Activated CD4-positive, alpha-beta T cell treated with anti-CD3 and anti-CD28 coated beads, Interleukin-2, amount 50 U/mL, for 48 hours (primary cell): ENCODE results near the gene SHLD1.
"Not testable (repeated sequence)": the region's sequence is repeated elsewhere in the genome, so short reads cannot be mapped to it uniquely, and the experiment has no call there.

Source experiments
- DNase-seq, 2 experiments: peaks; one replicate each; pipeline ENCODE4 v3.0.0-alpha.2; 2020

Gene SHLD1, protein sequence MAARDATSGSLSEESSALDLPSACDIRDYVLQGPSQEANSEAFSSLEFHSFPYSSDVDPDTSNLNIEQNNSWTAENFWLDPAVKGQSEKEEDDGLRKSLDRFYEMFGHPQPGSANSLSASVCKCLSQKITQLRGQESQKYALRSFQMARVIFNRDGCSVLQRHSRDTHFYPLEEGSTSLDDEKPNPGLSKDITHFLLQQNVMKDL

DNA sequence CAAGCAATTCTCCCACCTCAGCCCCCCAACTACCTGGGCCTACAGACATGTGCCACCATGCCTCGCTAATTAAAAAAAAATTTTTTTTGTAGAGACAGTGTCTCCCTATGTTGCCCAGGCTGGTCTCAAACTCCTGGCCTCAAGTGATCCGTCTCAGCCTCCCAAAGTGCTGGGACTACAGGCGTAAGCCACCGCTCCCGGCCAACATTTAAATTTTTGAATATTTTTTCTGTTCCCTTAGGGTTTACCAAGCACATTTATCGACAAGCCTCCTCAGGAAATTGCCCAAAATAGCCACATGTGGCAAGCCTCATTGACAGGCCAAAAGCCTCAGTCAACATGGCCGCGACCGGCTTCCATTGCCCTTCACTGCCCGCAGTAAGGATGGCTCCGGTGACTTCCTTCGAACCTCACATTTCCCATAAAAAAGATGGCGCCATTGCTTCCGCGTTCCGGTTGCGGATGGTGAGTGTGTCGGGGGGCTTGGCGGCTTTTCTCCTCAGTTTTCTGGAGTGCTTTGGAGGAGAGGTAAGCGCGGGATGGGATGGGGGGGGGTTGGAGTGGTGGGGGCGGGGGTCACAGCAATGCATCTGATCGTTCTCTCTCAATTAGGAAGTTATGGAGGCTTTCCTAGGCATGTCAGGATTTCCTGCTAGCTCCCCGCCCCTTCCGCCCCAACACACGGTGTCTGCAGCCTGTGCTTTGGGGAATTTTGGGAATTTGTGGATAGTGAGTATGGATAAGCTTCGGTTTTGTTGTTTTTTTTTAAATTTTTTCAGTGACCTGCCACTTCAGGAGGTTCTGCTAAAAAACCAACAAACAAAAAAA, at the start of gene SHLD1:
TSS of gene SHLD1 (plus strand) at position 450 of the 828 bp plus-strand sequence. CDS start 22,465 bp downstream, outside the sequence.
- peak; percentile 81 to 85 for DNase-seq

DNA sequence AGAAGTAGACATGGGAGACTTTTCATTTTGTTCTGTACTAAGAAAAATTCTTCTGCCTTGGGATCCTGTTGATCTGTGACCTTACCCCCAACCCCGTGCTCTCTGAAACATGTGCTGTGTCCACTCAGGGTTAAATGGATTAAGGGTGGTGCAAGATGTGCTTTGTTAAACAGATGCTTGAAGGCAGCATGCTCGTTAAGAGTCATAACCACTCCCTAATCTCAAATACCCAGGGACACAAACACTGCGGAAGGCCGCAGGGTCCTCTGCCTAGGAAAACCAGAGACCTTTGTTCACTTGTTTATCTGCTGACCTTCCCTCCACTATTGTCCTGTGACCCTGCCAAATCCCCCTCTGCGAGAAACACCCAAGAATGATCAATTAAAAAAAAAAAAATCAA, 47.9 kb upstream of the SHLD1 start:
- not testable (repeated sequence) for DNase-seq

DNA sequence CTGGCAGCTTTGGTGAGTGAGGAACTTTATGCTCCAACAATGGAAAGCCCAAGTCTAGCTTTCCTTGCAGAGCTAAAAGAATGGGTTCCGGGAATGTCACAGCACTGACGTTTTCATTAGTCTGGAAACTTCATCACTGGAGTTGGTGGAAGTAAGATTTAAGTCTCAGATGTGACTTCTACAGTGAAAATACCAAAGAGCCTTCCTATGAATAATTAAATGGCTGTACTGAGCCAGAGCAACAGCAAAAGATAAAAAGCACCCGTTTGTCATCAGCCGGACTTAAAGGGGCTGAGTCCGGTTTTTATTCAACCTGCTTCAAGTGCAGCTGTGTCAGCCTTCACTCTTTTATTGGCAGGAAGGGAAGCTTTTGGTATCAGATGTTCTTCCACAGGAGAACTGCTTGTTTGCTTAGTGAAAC, 46.5 kb upstream of the SHLD1 start:
- no peak for DNase-seq

DNA sequence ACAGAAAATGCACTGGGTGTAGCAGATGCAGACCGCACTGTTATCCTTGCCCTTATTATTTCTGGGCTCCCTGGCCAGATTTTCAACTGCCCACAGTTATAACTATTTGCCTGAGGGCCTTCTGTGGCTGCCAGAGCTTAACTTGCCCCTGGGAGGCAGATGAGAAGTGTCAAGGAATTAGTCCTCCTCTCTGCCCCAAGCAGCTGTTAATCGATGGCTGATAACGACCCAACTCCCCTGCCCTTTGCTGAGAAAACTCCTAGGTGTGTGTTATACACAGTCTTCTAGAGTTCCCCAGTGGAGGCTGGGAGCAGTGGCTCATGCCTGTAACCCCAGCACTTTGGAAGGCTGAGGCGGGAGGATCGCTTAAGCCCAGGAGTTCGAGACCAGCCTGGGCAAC, 44.4 kb upstream of the SHLD1 start:
- DNase-seq = no peak

DNA sequence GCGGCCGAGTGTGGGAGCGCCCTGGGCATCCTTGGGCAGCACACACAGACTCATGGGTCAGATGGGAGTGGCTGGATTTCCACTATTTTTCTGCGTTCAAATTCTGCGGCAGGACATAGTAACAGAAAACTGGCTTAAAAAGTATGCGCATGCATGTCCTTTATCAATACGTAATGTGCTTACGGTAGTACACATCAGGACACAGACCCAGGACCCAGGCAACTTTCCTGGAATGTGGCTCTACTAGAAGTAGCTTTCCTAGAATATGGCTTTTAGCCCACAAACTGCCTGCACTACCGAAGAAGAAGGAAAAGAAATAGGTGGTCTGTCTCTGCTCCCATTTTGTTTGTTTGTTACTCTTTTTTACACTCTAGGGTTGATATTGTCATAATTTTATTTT, 43.4 kb upstream of the SHLD1 start:
- no peak for DNase-seq

DNA sequence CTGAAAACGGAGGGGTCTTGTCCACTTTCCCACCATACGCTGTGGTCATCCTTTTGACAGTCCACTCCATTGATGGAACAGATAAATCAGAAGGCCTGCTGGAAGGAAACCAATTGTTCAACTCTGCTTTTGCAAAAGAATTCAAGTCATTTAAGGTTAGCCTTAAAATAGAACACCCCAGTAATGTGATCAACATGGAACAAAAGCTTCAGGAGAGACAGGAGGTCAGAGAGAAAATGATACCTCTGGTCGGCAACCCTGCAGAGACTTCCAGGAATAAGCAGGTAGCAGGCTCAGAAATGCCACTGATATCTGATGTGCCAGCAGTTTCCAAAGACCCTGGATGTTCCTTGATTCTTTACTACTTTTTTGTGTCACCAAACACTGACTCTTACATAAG, 39.6 kb upstream of the SHLD1 start:
- DNase-seq = no peak

DNA sequence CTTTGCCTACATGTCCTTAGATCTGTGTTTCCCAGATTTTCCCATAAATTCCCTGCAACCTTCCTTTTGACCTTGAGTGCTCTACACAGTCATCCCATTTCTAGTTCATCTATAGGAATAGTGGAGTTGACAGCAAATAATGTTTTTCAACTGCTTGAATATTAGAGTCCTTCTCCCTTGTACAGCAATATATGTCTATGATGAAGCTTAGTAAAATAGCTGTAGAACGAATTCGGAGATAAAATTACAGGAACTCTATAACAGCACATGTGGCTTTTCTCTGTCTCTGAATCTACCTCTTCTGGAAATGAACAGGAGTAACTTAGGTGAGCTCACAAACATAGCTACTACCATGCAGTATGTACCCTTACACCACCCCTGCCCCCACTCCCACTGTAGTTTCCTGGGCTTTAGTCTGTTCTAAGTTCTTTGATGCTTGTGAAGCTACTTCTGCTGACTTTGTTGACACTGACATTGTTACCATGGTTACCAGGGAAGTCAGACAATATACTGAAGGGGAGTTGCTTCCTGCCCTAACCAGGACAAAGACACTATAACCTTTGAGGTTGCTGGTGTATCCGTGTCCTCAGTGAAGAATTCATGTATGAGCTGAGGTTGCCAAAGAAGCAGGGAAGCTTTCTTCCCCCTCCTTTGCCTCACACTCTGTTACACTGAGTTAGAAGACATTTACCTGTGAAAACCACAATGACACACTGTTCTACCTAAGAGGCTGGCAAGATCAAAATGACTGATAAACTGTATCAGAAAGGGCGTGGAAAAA, 35.8 kb upstream of the SHLD1 start:
- DNase-seq = peak; percentile 24 to 36

DNA sequence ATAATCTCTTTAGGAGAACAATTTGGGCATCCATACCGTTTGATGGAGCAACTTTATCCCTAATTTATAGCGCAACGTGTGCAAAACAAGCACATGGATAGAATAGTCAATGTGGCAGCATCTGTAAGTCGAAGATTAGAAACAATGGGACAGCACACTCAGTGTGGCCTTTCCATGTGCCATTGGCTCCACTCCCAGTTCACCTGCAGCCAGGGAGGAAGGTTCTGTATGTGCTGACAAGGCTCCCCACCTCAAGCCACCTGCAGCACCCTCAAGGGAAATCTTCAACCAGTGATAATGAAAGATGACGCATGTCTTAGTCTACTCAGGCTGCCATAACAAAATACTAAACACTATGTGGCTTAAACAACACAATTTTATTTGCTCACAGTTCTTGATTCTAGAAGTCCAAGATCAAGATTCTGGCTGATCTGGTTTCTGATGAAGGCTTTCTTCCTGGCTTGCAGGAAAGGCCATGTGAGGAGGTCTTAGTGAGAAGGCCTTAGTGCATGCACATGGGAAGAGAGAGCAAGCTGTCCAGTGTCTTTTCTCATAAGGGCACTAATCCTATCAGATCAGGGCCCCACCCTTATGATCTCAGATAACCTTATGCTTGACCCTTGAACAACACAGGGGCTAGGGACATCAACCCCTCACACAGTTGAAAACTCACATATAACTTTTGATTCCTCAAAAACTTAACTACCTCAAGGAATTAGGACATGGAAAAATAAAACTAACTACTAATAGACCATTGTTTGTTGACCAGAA, 34.9 kb upstream of the SHLD1 start:
- peak; percentile 11 to 16 for DNase-seq

DNA sequence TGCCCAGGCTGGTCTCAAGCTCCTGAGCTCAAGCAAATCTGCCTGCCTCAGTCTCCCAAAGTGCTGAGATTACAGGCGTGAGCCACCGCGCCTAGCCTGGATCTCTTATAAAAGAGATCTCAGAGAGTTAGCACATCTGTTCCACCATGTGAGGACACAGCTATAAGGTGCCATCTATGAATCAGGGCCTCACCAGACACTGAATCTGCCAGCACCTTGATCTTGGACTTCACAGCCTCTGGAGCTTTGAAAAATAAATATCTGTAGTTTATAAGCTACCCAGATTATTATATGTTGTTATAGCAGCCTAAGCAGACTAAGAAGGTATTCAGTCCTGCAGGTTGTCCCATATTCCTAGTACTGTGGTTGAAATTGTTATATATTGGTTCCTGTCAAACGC, 33.2 kb upstream of the SHLD1 start:
- no peak for DNase-seq

DNA sequence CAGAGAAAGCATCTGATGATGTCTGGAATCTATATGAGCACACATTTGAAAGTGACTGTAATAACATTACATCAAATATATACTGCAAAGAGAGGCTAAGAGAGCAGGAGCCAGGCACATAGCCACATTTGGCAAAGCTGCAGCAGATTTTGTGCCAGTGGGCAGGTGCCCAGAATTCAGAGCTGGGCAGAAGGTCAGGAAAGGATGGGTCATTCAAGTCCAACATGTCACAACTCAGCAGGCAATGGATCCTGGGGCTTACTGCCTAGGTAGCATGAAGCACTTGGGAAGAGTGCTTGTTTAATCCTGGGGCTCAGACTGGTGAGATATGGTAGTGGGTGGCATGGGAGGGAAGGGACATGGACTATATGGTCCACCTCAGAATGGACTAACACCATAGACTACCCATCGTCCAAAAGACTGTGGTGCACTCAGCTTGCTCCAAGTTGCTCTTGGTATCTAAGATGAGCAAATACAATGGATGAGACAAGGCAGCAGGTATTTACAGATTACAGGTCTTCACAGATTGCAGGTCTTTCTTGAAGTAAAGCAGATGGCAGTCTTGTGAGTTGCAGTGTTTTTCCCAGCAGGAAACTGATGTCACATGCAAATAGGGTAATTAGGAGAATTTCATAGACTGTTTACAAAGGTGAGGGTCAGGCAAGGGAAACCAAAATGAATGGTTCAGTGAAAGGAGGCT, 31.2 kb upstream of the SHLD1 start:
- no peak for DNase-seq

DNA sequence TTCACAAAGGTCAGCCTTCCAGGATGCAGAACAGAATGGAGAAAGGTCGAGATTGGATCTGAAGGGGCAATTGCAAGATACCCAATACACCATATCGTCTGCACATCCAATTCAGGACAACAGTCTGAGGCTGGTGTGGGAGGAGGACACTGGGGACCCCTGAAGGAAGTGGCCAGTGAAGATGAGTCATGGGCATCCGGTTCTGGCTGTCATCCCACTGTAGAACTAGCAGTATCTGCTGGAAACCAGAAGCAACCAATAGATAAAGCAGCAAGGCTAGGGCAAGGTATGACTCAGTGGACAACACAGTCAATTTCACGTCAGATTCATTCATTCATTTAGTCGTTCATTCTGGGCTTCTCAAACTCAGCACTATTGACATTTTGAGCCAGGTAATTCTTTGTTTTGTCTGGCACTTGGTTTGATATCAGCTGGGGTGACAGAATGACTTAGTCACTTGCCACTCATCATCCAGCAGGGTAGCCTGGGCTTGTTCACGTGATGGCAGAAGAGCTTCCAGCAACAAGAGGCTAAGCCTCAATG, 30.3 kb upstream of the SHLD1 start:
- no peak for DNase-seq

DNA sequence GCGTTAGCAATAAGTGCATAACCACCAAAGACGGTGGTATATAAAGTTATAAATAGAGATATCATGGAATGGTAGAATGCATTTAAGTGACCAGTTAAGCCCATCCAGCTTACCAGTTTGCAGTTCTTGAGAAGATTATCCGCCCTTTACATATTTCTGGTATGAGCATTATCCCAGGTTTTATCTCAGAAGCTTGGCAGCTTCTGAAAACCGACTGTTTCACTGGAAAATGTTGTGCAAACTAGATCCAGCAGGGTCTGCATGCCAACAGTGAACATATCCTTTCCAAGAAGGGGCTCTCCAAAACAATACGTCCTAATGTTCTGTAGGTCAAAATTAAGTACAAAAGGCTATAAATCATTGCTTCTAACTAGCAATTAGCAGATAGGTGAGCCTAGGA, 29.5 kb upstream of the SHLD1 start:
- DNase-seq = no peak

DNA sequence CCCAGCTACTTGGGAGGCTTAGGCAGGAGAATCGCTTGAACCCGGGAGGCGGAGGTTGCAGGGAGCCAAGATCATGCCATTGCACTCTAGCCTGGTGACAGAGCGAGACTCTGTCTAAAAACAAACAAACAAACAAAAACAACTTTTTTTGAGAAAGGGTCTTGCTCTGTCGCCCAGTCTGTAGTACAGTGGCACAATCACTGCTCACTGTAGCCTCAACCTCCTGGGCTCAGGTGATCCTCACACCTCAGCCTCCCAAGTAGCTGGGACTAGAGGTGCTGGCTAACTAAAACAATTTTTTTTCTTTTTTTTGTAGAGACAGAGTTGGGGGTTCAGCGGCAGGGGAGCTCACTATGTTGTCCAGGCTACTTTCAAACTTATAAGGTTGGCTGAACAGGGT, 28.8 kb upstream of the SHLD1 start:
- not testable (repeated sequence) for DNase-seq

DNA sequence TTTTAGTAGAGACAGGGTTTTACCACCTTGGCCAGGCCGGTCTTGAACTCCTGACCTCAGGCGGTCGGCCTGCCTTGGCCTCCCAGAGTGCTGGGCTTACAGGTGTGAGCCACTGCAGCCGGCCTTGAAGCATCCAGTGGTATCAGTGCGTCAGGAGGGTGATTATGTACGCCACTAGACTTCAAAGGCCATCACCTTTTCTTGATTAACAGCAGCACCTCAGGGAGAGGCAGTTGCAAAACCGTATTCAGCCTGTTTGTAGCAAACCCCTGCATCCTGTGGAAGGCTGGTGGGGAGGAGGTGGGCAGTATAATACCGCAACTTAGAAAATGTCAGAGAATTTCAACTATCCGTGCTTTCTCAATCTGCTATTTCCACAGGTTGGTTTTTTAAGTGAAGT, 27.3 kb upstream of the SHLD1 start:
- no peak for DNase-seq

DNA sequence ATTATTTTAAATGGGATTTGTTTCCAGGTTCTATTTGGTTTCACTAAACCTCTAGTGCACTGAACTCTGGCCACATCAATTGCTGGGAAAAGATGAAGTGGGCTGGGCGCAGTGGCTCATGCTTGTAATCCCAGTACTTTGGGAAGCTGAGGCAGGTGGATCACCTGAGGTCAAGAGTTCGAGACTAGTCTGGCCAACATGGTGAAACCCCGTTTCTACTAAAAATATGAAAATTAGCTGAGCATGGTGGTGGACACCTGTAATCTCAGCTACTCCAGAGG, 25.1 kb upstream of the SHLD1 start:
- not testable (repeated sequence) for DNase-seq

DNA sequence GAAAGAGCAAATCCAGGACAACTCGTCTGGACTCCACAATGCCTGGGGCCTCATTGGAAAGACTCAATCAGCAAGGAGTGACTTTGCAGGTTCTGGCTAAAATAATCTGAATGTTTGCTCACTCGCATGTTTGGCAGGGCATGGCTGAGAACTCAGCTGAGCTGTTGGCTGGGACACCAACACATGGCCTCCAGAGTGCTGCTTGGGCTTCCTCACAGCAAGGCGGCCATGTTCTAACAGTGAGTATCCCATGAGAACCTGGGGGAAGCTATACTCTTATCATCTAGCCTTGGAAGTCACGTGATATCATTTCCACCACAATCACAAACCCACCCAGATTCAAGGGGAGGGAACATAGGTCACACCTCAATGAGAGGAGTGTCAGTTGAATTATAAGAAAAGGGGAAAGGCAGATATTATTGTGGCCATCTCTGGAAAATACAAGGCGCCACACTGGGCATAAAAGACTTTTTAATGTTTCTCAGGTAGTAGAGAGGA, 23.1 kb upstream of the SHLD1 start:
- DNase-seq = no peak

DNA sequence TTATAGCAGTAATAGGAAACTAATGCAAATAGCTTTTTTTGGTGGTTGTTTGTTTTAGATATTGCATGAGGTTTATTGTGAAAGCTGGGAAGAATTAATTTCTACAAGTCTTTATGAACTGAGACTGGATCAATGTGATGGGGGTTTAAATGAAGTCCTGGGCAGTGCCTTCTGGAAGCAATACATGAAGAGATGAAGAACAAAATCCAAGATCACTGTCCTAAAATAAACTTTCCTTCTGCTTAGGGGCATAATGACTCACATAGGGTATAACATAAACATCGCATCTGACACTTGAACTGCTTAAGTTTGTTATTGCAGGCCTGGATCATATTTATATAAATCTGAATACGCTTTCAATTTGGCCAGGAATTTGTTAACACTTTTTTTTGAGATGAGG, 20.9 kb upstream of the SHLD1 start:
- DNase-seq = no peak

DNA sequence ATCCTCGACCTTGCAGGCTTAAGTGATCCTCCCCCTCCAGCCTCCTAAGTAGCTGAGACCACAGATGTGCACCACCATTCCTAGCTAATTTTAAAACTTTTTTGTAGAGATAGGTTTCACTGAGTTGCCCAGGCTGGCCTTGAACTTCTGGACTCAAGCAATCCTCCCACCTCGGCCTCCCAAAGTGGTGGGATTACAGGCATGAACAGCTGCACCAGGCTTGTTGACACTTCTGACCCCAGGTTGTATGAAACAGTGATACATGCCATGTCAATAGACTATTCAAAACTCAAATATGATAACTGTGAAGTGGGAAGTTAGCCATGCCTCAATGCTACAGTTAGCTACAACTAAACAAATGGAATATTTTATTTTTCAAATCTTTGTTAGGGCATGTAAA, 20.1 kb upstream of the SHLD1 start:
- no peak for DNase-seq

DNA sequence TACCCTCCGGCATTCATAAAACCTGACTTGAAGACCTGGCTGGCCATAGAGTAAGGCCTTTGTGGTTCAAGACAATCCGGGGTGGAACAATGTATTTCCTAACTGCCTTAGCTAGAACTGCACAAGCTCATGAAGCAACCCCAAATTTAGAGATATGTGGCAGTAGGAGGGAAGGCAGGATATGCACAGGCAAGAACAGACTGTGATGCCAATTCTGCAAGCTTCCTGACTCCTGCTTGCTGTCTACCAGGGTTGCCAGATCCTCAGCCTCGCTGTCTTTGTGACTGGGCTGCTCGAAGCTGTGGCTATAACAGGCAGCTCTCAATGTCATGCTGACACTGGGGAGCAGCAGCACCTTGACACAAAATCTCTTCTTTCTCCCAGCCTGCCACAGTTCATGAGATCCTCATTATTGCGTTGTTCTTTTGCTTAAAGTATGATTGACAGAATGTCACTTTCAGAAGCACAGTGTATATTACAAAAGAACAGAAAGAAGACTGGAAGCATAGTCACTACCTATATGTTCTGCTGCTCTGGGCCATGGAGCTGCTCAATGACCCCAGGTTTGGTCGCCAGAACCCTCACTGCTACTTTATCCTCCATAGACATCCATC, 18.3 kb upstream of the SHLD1 start:
- no peak for DNase-seq

DNA sequence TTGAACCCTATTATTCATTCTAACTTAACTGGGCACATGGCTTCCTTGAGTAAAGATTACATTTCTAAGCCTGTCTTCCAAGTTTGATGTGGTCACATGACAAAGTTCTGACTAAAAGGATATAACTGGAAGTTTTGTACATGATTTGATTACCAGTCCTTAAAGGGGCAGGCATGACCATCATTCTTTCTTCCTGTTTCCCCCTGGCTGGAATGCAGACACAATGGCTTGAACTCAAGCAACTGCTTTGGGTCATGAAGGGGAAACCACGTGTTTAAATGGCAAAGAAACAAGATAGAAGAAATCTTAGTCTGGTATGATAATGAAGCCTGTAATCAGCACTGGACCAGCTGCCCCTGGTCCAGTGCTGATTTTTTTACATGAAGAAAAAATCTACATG, 15.6 kb upstream of the SHLD1 start:
- no peak for DNase-seq

DNA sequence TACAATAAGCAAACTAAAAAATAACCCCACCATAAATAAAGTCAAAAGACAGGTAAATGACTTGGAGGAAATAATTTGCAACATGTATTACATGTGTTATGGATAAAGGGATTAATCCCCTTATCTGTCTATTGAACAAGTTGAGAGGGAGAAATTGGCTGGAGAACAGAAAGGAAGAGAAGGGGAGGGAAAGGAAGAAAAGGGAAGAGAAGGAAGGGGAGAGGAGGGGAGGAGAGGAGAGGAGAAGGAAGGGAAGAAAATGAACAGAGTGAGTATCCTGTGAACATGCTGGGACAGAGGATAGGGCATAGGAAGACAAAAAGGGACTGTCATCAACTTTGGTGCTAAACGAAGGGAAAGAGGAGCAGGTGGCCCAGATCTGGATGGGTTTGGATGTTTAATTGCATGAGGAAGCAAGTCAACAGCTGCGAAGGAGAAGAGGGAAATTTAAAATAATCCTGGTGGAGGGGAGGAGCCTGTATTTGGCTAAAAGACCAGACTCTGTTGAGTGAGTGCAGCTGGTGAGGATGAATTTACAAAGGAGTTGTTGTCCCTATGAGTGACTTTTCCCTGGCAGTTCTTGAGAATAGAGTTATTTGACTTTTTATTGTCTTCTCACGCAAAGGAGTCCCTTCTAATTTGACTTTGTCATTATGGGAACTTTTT, 14.2 kb upstream of the SHLD1 start:
- DNase-seq = no peak
